ENCODE results near the gene MTRF1.

MTRF1 gene

GRCh38 chr13:41273831-41274441 lies 10.6 kb upstream of the MTRF1 start:
- H3K9ac ChIP-seq (ENCODE audit: low read length), result no peak overlapping the region
- H3K4me1 ChIP-seq (ENCODE audit: control insufficient read depth, insufficient read depth, low read length), result no peaks in the 10 kb centered on the region
- no peaks in the 10 kb centered on the region for H3K27me3 ChIP-seq (ENCODE audit: control insufficient read depth, insufficient read depth, low read length)
- no peak overlapping the region for H3K4me3 ChIP-seq (ENCODE audit: low read length)
- no peaks in the 10 kb centered on the region for H3K36me3 ChIP-seq (ENCODE audit: control insufficient read depth, insufficient read depth, low read length)
- no peaks in the 10 kb centered on the region for H3K9me3 ChIP-seq (ENCODE audit: control insufficient read depth, low read length)

GRCh38 chr13:41271456-41272285 lies 8.3 kb upstream of the MTRF1 start:
- no peak overlapping the region for H3K4me3 ChIP-seq (ENCODE audit: low read length)
- H3K9me3 ChIP-seq (ENCODE audit: control insufficient read depth, low read length), result no peaks in the 10 kb centered on the region
- no peaks in the 10 kb centered on the region for H3K4me1 ChIP-seq (ENCODE audit: control insufficient read depth, insufficient read depth, low read length)
- no peaks in the 10 kb centered on the region for H3K36me3 ChIP-seq (ENCODE audit: control insufficient read depth, insufficient read depth, low read length)
- no peak overlapping the region for H3K9ac ChIP-seq (ENCODE audit: low read length)
- H3K27me3 ChIP-seq (ENCODE audit: control insufficient read depth, insufficient read depth, low read length), result no peaks in the 10 kb centered on the region

GRCh38 chr13:41268764-41269163 lies 5.4 kb upstream of the MTRF1 start:
- Histone ChIP-seq H3K9ac (ENCODE audit: low read length) (no peak overlapping the region), H3K27me3 (ENCODE audit: control insufficient read depth, insufficient read depth, low read length) (no peaks in the 10 kb centered on the region), H3K36me3 (ENCODE audit: control insufficient read depth, insufficient read depth, low read length) (no peaks in the 10 kb centered on the region), H3K4me3 (ENCODE audit: low read length) (no peak overlapping the region), H3K9me3 (ENCODE audit: control insufficient read depth, low read length) (no peaks in the 10 kb centered on the region), H3K4me1 (ENCODE audit: control insufficient read depth, insufficient read depth, low read length) (no peaks in the 10 kb centered on the region)

- H3K4me3 ChIP-seq (ENCODE audit: low read length), result no peak overlapping the region
- H3K9me3 ChIP-seq (ENCODE audit: control insufficient read depth, low read length), result no peaks in the 10 kb centered on the region
- H3K36me3 ChIP-seq (ENCODE audit: control insufficient read depth, insufficient read depth, low read length), result no peaks in the 10 kb centered on the region
- H3K4me1 ChIP-seq (ENCODE audit: control insufficient read depth, insufficient read depth, low read length), result no peaks in the 10 kb centered on the region
- H3K27me3 ChIP-seq (ENCODE audit: control insufficient read depth, insufficient read depth, low read length), result no peaks in the 10 kb centered on the region
- no peak overlapping the region for H3K9ac ChIP-seq (ENCODE audit: low read length)
Observed at GRCh38 chr13:41267106-41267505, 3.7 kb upstream of the MTRF1 start.

GRCh38 chr13:41259875-41260501 lies 3.4 kb downstream of the MTRF1 start:
- Histone ChIP-seq H3K9me3 (ENCODE audit: control insufficient read depth, low read length) (no peaks in the 10 kb centered on the region), H3K27me3 (ENCODE audit: control insufficient read depth, insufficient read depth, low read length) (no peaks in the 10 kb centered on the region), H3K9ac (ENCODE audit: low read length) (no peak overlapping the region), H3K36me3 (ENCODE audit: control insufficient read depth, insufficient read depth, low read length) (peaks cover 5% of the 10 kb centered on the region), H3K4me1 (ENCODE audit: control insufficient read depth, insufficient read depth, low read length) (peaks cover 3% of the 10 kb centered on the region), H3K4me3 (ENCODE audit: low read length) (no peak overlapping the region)

GRCh38 chr13:41257535-41257934 lies 5.8 kb downstream of the MTRF1 start:
- no peaks in the 10 kb centered on the region for H3K27me3 ChIP-seq (ENCODE audit: control insufficient read depth, insufficient read depth, low read length)
- H3K4me1 ChIP-seq (ENCODE audit: control insufficient read depth, insufficient read depth, low read length), result peaks cover 3% of the 10 kb centered on the region

DNA sequence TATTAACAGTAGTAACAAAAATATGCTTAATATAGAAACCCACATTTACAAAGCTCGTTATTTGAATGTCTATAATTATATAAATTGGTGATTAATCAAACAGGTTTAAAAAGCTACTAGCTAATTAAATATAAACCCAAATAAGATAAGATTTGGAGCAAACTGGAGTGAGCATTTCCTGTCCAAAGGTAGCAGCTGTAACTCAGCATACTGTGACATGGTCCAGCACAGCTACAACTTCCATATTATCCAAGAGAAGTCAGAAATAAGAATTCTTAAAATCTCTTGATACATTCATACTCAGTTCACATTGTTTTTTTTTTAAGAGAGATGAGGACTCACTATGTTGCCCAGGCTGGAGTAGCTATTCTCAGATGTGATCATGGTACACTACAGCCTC lies 8.5 kb downstream of the MTRF1 start:
- no peak overlapping the region for H3K9ac ChIP-seq (ENCODE audit: low read length)
- H3K9me3 ChIP-seq (ENCODE audit: control insufficient read depth, low read length), result no peaks in the 10 kb centered on the region
- H3K4me3 ChIP-seq (ENCODE audit: low read length), result no peak overlapping the region
- peaks cover 5% of the 10 kb centered on the region for H3K36me3 ChIP-seq (ENCODE audit: control insufficient read depth, insufficient read depth, low read length)
- no peaks in the 10 kb centered on the region for H3K27me3 ChIP-seq (ENCODE audit: control insufficient read depth, insufficient read depth, low read length)
- H3K4me1 ChIP-seq (ENCODE audit: control insufficient read depth, insufficient read depth, low read length), result peaks cover 3% of the 10 kb centered on the region

More at GRCh38 chr13:41257535-41257934, 5.8 kb downstream of the MTRF1 start:
- peaks cover 5% of the 10 kb centered on the region for H3K36me3 ChIP-seq (ENCODE audit: control insufficient read depth, insufficient read depth, low read length)
- H3K9me3 ChIP-seq (ENCODE audit: control insufficient read depth, low read length), result no peaks in the 10 kb centered on the region
- H3K9ac ChIP-seq (ENCODE audit: low read length), result no peak overlapping the region
- no peak overlapping the region for H3K4me3 ChIP-seq (ENCODE audit: low read length)

DNA sequence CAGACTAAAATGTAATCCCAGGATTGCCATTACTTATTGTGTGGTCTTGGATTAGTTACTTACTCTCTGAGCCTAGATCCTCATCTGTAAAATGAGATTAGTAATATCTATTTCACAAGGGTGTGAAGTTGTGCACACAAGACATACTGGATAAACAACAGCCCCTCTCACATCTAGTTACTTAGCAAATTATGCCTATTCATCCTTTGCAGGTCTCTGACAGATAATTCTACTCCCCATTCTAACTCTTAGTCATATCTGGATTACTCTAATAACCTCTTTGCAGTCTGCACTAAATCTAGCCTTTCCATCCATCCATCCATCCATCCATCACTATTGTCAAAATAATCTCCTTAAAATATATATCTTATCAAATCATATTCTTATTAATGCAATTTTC lies 12.4 kb downstream of the MTRF1 start:
- Histone ChIP-seq H3K4me1 (ENCODE audit: control insufficient read depth, insufficient read depth, low read length) (peaks cover 3% of the 10 kb centered on the region), H3K27me3 (ENCODE audit: control insufficient read depth, insufficient read depth, low read length) (no peaks in the 10 kb centered on the region), H3K36me3 (ENCODE audit: control insufficient read depth, insufficient read depth, low read length) (peaks cover 9% of the 10 kb centered on the region), H3K9ac (ENCODE audit: low read length) (no peak overlapping the region), H3K4me3 (ENCODE audit: low read length) (no peak overlapping the region), H3K9me3 (ENCODE audit: control insufficient read depth, low read length) (no peaks in the 10 kb centered on the region)

GRCh38 chr13:41246969-41247680 lies 16.3 kb downstream of the MTRF1 start:
- Histone ChIP-seq H3K9ac (ENCODE audit: low read length) (no peak overlapping the region), H3K36me3 (ENCODE audit: control insufficient read depth, insufficient read depth, low read length) (peaks cover 4% of the 10 kb centered on the region)

DNA sequence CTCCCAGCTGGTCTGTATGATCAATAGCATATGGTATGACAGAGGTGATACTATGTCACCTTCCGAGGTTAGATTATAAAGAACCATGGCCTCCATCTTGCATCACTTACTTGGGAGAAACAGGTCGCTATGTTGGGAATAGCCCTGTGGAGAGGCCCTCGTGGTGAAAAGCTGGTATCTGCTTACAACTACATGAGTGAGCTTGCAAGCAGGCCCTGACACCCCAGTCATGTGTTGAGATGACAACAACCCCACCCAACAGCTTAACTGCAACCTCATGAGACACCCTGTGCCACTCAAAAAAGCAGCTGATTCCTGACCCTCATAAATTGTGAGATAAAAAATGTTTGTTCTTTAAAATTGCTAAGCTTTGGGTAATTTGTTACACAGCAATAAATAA lies 18.8 kb downstream of the MTRF1 start:
- Histone ChIP-seq H3K9ac (ENCODE audit: low read length) (no peak overlapping the region), H3K36me3 (ENCODE audit: control insufficient read depth, insufficient read depth, low read length) (peaks cover 4% of the 10 kb centered on the region), H3K9me3 (ENCODE audit: control insufficient read depth, low read length) (no peaks in the 10 kb centered on the region), H3K4me3 (ENCODE audit: low read length) (no peak overlapping the region), H3K4me1 (ENCODE audit: control insufficient read depth, insufficient read depth, low read length) (no peaks in the 10 kb centered on the region), H3K27me3 (ENCODE audit: control insufficient read depth, insufficient read depth, low read length) (no peaks in the 10 kb centered on the region)

More at GRCh38 chr13:41246969-41247680, 16.3 kb downstream of the MTRF1 start:
- Histone ChIP-seq H3K27me3 (ENCODE audit: control insufficient read depth, insufficient read depth, low read length) (no peaks in the 10 kb centered on the region), H3K9me3 (ENCODE audit: control insufficient read depth, low read length) (no peaks in the 10 kb centered on the region), H3K4me1 (ENCODE audit: control insufficient read depth, insufficient read depth, low read length) (no peaks in the 10 kb centered on the region), H3K4me3 (ENCODE audit: low read length) (no peak overlapping the region)

- Histone ChIP-seq H3K36me3 (ENCODE audit: control insufficient read depth, insufficient read depth, low read length) (no peaks in the 10 kb centered on the region), H3K27me3 (ENCODE audit: control insufficient read depth, insufficient read depth, low read length) (no peaks in the 10 kb centered on the region), H3K9me3 (ENCODE audit: control insufficient read depth, low read length) (no peaks in the 10 kb centered on the region), H3K9ac (ENCODE audit: low read length) (no peak overlapping the region), H3K4me3 (ENCODE audit: low read length) (no peak overlapping the region), H3K4me1 (ENCODE audit: control insufficient read depth, insufficient read depth, low read length) (no peaks in the 10 kb centered on the region)
Observed at GRCh38 chr13:41241626-41242025, 21.8 kb downstream of the MTRF1 start.

DNA sequence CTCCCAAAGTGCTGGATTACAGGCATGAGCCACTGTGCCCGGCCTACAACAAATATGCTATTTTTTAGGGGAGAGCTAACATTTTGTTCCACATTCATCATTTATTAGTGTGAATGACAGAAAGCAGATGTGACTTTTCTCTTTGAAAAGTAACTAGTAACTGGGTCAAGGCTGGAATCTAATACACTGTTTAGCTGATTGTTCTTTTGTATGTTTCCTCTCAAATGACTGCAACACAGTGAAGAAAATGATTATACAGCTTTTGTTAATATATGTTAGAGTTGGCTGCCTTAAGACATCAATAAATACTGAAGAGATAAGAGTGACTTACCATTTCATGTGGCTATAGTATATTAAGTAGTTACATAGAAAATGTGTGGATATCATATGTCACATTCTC lies 27.0 kb downstream of the MTRF1 start:
- Histone ChIP-seq H3K36me3 (ENCODE audit: control insufficient read depth, insufficient read depth, low read length) (no peaks in the 10 kb centered on the region), H3K9ac (ENCODE audit: low read length) (no peak overlapping the region), H3K9me3 (ENCODE audit: control insufficient read depth, low read length) (no peaks in the 10 kb centered on the region), H3K27me3 (ENCODE audit: control insufficient read depth, insufficient read depth, low read length) (no peaks in the 10 kb centered on the region), H3K4me1 (ENCODE audit: control insufficient read depth, insufficient read depth, low read length) (peaks cover 12% of the 10 kb centered on the region), H3K4me3 (ENCODE audit: low read length) (no peak overlapping the region)
